Type B pancreatic cell (in vitro differentiated cells): ENCODE data around the gene BCAS3. TPM values are rescaled to one million over a fixed set of nuclear protein-coding genes. Genes with fewer than 3 reads are reported as not detected.

Experiments
- DNase-seq: peaks from one replicate; pipeline ENCODE4 v3.0.0; 2021; ENCODE audit warnings: mixed read lengths; ENCODE audit not compliant: unreplicated experiment; ENCODE audit errors: extremely low spot score
- H3K27ac Mint-ChIP-seq: 2 replicates; pipeline ENCODE4 v1.8.0; 2021; ENCODE audit warnings: mild to moderate bottlenecking, mixed read lengths
- H3K27me3 Mint-ChIP-seq: 2 replicates; pipeline ENCODE4 v1.8.0; 2021; ENCODE audit warnings: mixed read lengths
- H3K36me3 Mint-ChIP-seq: 2 replicates; pipeline ENCODE4 v1.8.0; 2021; ENCODE audit warnings: mixed read lengths
- H3K4me1 Mint-ChIP-seq: one replicate; pipeline ENCODE4 v1.8.0; 2021; ENCODE audit warnings: mixed read lengths; ENCODE audit not compliant: unreplicated experiment
- H3K4me3 Mint-ChIP-seq: 2 replicates; pipeline ENCODE4 v1.8.0; 2021; ENCODE audit warnings: mild to moderate bottlenecking, mixed read lengths
- H3K9me3 Mint-ChIP-seq: 2 replicates; pipeline ENCODE4 v1.8.0; 2021; ENCODE audit warnings: mixed read lengths
- total RNA-seq: library from RNA; stranded (reverse); gene quantifications from 2 replicates; pipeline ENCODE4 v1.2.1, GENCODE V29; 2021; ENCODE audit warnings: low replicate concordance
- TF ChIP-seq, protein P1 (sequence below): fragments of 200-600 bp; sonication (generic); conservative IDR thresholded peaks from 2 replicates; pipeline ENCODE4 v1.5.0; 2021; ENCODE audit warnings: antibody characterized with exemption, mild to moderate bottlenecking

BCAS3 gene
- total RNA-seq, 1 donor from 2014 or later: 23.0 TPM

DNA sequence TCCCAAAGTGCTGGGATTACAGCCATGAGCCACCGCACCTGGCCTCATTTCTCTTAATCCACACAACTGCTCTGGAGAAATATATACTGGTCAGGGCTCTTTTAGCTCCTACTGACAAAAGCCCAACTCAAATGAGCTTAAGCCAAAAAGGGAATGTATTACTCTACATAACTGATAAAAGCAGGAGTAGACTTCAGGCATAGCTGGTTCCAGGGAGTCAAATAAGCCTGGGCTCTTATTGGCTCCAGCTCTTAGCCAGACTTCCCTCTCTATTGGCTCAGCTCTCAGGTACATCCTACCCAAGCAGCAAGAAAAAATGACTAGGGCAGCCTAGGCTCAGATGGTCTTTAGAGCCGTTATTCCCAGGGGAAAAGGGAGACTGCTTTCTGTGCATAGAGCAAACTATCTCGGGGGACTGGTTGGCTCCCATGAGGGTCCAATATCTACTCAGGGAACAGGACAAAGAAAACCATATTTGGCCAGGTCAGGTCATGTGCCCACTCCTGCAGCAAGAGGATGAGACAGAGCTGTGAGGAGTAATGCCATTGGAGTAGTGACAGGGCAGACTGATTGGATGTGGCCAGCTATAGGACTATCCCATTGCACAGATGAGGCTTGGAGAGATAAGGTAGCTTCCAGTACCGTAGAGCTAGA, 743.2 kb downstream of the BCAS3 start:
- TF ChIP-seq, protein P1, sequence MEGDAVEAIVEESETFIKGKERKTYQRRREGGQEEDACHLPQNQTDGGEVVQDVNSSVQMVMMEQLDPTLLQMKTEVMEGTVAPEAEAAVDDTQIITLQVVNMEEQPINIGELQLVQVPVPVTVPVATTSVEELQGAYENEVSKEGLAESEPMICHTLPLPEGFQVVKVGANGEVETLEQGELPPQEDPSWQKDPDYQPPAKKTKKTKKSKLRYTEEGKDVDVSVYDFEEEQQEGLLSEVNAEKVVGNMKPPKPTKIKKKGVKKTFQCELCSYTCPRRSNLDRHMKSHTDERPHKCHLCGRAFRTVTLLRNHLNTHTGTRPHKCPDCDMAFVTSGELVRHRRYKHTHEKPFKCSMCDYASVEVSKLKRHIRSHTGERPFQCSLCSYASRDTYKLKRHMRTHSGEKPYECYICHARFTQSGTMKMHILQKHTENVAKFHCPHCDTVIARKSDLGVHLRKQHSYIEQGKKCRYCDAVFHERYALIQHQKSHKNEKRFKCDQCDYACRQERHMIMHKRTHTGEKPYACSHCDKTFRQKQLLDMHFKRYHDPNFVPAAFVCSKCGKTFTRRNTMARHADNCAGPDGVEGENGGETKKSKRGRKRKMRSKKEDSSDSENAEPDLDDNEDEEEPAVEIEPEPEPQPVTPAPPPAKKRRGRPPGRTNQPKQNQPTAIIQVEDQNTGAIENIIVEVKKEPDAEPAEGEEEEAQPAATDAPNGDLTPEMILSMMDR: no peak
- H3K27ac Mint-ChIP-seq: no peak overlapping the region
- no peak for DNase-seq
- no peak overlapping the region for H3K4me3 Mint-ChIP-seq
- H3K4me1 Mint-ChIP-seq: peaks cover 3% of the 10 kb centered on the region
- peaks cover 61% of the 10 kb centered on the region for H3K27me3 Mint-ChIP-seq
- H3K36me3 Mint-ChIP-seq: no peaks in the 10 kb centered on the region
- no peaks in the 10 kb centered on the region for H3K9me3 Mint-ChIP-seq

DNA sequence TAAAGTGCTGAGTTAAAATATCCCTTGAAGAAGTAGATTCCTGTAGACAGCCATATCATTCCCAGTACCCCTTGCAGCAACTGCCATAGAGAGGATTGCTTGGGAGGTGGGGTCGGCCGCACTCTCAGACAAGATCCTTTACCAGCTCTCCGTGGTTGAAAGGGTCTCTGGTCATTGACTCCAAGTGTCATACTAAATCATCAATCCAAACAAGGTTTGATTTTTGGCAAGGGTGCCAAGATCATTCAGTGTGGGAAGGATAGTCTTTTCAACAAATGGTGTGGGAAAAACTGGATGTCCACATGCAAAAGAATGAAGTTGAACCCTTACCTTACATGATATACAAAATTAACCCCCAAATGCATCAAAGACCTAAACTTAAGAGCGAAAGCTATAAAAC, 743.8 kb downstream of the BCAS3 start:
- Mint-ChIP-seq H3K27ac (no peak overlapping the region), H3K4me1 (peaks cover 3% of the 10 kb centered on the region), H3K9me3 (no peaks in the 10 kb centered on the region), H3K36me3 (no peaks in the 10 kb centered on the region), H3K27me3 (peaks cover 63% of the 10 kb centered on the region), H3K4me3 (no peak overlapping the region)
- no peak for DNase-seq
- TF ChIP-seq, protein P1: no peak

DNA sequence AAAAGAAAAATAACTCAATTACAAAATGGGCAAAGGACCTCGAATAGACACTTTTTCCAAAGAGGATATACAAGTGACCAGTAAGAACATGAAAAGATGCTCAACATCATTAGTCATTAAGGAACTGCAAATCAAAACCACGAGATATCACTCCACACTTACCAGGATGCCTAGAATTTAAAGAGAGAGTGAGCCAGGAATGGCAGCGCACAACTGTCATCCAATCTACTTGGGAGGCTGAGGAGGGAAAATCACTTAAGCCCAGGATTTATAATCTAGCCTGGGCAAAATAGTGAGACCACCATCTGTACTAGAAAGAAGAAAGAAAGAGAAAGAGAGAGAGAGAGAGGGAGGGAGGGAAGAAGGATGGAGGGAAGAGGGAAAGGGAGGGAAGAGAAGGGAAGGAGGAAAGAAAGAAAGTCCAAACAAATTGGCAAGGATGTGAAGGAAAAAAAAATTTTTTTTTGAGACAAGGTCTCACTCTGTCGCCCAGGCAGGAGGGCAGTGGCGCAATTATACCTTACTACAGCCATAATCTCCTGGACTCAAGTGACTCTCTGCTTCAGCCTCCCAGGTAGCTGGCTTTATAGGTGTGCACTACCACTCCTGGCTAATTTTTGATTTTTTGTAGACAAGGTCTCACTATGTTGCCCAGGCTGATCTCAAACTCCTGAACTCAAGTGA, 744.6 kb downstream of the BCAS3 start:
- H3K9me3 Mint-ChIP-seq: no peaks in the 10 kb centered on the region
- H3K4me1 Mint-ChIP-seq: no peaks in the 10 kb centered on the region
- H3K27ac Mint-ChIP-seq: no peak overlapping the region
- DNase-seq: no peak
- H3K4me3 Mint-ChIP-seq: no peak overlapping the region
- no peaks in the 10 kb centered on the region for H3K36me3 Mint-ChIP-seq
- H3K27me3 Mint-ChIP-seq: peaks cover 66% of the 10 kb centered on the region
- TF ChIP-seq, protein P1: no peak

DNA sequence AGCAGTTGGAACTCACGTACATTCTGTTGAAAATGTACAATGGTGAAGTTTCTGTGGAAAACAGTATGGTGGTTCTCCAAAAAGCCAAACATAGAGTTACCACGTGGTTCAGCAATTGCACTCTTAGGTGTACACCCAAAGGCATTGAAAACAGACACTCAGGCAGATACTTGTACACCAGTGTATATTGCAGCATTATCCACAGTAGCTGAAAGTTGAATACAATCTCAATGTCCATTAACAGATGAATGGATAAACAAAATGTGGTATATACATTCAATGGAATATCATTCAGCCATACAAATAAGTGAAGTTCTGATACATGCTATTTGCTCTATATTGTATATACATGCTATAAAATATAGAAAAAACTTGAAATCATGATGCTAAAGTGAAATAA, 745.2 kb downstream of the BCAS3 start:
- H3K4me1 Mint-ChIP-seq: no peaks in the 10 kb centered on the region
- H3K9me3 Mint-ChIP-seq: no peaks in the 10 kb centered on the region
- no peak overlapping the region for H3K27ac Mint-ChIP-seq
- no peak overlapping the region for H3K4me3 Mint-ChIP-seq
- H3K27me3 Mint-ChIP-seq: peaks cover 72% of the 10 kb centered on the region
- H3K36me3 Mint-ChIP-seq: no peaks in the 10 kb centered on the region
- TF ChIP-seq, protein P1: no peak
- no peak for DNase-seq

DNA sequence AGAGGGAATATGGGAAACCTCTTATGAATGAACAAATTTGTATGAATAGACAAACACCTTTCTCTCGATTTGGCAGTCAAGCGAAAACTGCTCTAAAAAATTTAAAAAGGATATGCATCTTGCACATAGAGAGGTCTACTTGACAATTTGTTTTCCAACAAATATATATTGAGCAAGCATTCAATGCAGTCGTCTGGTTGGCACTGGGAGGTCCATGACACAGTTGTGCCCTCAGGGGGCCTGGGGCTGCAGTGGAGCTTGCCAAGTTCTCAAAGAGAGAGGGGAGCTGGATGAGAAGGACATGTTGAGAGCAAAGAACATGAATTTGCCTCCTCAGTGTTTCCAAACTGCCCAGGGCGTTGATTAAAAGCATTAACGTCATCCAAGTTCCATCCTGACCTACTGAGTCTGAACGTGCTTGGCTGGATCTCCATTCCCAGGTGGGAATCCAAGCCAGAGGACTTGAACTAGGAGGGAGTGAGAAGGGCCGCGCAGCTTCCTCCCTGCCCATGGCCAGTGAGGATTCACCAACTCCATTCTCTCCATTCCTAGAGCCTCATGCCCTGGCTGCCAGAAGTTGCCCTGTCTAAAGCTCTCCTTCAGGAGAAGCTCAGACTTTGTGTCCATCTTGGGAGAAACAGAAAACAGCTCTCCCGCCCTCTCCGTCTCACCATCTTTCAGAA, 746.5 kb downstream of the BCAS3 start:
- TF ChIP-seq, protein P1: no peak
- Mint-ChIP-seq H3K36me3 (no peaks in the 10 kb centered on the region), H3K9me3 (no peaks in the 10 kb centered on the region), H3K4me1 (no peaks in the 10 kb centered on the region), H3K4me3 (no peak overlapping the region), H3K27me3 (peaks cover 68% of the 10 kb centered on the region), H3K27ac (no peak overlapping the region)
- DNase-seq: no peak
